HepG2 (cell line): ENCODE data around the gene SNAP47. TPM values are rescaled to one million over a fixed set of nuclear protein-coding genes. Genes with fewer than 3 reads are reported as not detected.

Experiments
- ATAC-seq: fragments of 200-7000 bp; cut with Tn5 transposase; 3 replicates; pipeline ENCODE4 v1.9.1; 2020; ENCODE audit warnings: mild to moderate bottlenecking, moderate library complexity
- BruUV-seq: library from RNA; stranded (reverse); fragments of 400-500 nt; replicated peaks from 2 replicates; lab custom pipeline; 2021; lab: Mats Ljungman, UMichigan
- CTCF ChIA-PET: fragments of 300-600 bp; formaldehyde crosslinking; extraction: SDS; loops from one replicate; lab custom pipeline; 2021; ENCODE audit warnings: low total read pairs, inconsistent platforms, low intra/inter-chr PET ratio; lab: Yijun Ruan, JAX
- POLR2A ChIA-PET: fragments of 350-600 bp; sonication (Branson Sonifier 250); formaldehyde crosslinking; loops from one replicate; lab custom pipeline; 2020; ENCODE audit warnings: antibody characterized with exemption, inconsistent platforms; lab: Yijun Ruan, JAX
- DNase-seq: peaks from one replicate; pipeline ENCODE4 v3.0.0-alpha.2; 2015; ENCODE audit warnings: low spot score
- FAIRE-seq: peaks from 3 replicates; lab custom pipeline; 2011; peaks lifted over from hg19 to GRCh38; lab: Jason Lieb, UNC
- H2AFZ ChIP-seq: one replicate; pipeline ENCODE4 v1.6.1; 2011; ENCODE audit warnings: low read length, inconsistent platforms
- H3K27ac ChIP-seq: fragments of 300-600 bp; 3 replicates; pipeline ENCODE4 v1.8.0; 2011; ENCODE audit warnings: mixed run types, mild to moderate bottlenecking, mixed read lengths, low read length, inconsistent platforms; ENCODE audit not compliant: insufficient read depth; ENCODE audit errors: extremely low read length
- H3K27me3 ChIP-seq, 2 experiments: fragments of 200-600 bp in 1 of 2; 2 replicates in 1 of 2; 3 replicates in 1 of 2; pipeline versions ENCODE4 v1.6.0 to v1.8.0; 2011; ENCODE audit warnings: low read length in 2 of 2, mild to moderate bottlenecking in 2 of 2, moderate library complexity in 2 of 2, inconsistent platforms in 1 of 2; ENCODE audit not compliant: insufficient read depth in 2 of 2, control insufficient read depth in 1 of 2
- H3K36me3 ChIP-seq, 2 experiments: fragments of 200-600 bp in 1 of 2; replicated peaks in 1 of 2; 2 replicates in 1 of 2; 3 replicates in 1 of 2; pipeline versions ENCODE4 v1.5.1 to v1.8.0; 2011; ENCODE audit warnings: low read length in 2 of 2, inconsistent platforms in 1 of 2; ENCODE audit not compliant: insufficient read depth in 2 of 2, control insufficient read depth in 1 of 2
- H3K4me1 ChIP-seq: 2 replicates; pipeline ENCODE4 v1.5.1; 2012; ENCODE audit warnings: low read length, inconsistent platforms; ENCODE audit not compliant: insufficient read depth
- H3K4me2 ChIP-seq: 2 replicates; pipeline ENCODE4 v1.6.0; 2011; ENCODE audit warnings: low read depth, low read length, inconsistent platforms
- H3K4me3 ChIP-seq, 3 experiments: fragments of 200-600 bp in 1 of 3; sonication (generic), shearing (Covaris generic) in 1 of 3; replicated peaks in 1 of 3; 2 replicates each; pipeline ENCODE4 v1.5.1; 2011 to 2016; ENCODE audit warnings: low read length in 3 of 3, inconsistent platforms in 2 of 3, low read depth in 2 of 3, mild to moderate bottlenecking in 2 of 3, control low read depth in 1 of 3, mixed read lengths in 1 of 3; ENCODE audit not compliant: insufficient read depth in 1 of 3
- H3K79me2 ChIP-seq: one replicate; pipeline ENCODE4 v1.6.1; 2011; ENCODE audit warnings: low read length, inconsistent platforms; ENCODE audit not compliant: insufficient read depth
- H3K9ac ChIP-seq: 2 replicates; pipeline ENCODE4 v1.6.0; 2011; ENCODE audit warnings: mild to moderate bottlenecking, low read depth, low read length, inconsistent platforms; ENCODE audit not compliant: insufficient read depth
- H3K9me3 ChIP-seq: 2 replicates; pipeline ENCODE4 v1.5.1; 2012; ENCODE audit warnings: mild to moderate bottlenecking, low read length
- H4K20me1 ChIP-seq: 2 replicates; pipeline ENCODE4 v1.6.0; 2011; ENCODE audit warnings: inconsistent platforms, mild to moderate bottlenecking, low read length, moderate library complexity; ENCODE audit not compliant: insufficient read depth
- KIAA2018 ChIP-seq: sonication (generic); formaldehyde crosslinking; IDR thresholded peaks from 2 replicates; pipeline ENCODE4 v1.5.0; 2020; ENCODE audit warnings: mild to moderate bottlenecking, missing genetic modification reagents, borderline replicate concordance
- NCOA2 ChIP-seq: sonication (generic); formaldehyde crosslinking; IDR thresholded peaks from 2 replicates; pipeline ENCODE4 v1.8.0; 2022; ENCODE audit warnings: inconsistent platforms
- SP5 ChIP-seq: IDR thresholded peaks from 2 replicates; pipeline ENCODE4 v1.6.1; 2016; ENCODE audit warnings: low read depth, borderline replicate concordance
- ZSCAN20 ChIP-seq: sonication (generic); formaldehyde crosslinking; IDR thresholded peaks from 2 replicates; pipeline ENCODE4 v1.4.0; 2020; ENCODE audit warnings: missing genetic modification reagents, mild to moderate bottlenecking, borderline replicate concordance
- WGBS: methylation state at CpG from one replicate; pipeline ENCODE4 v1.1.6; 2017; ENCODE audit warnings: low lambda C conversion rate; 5-methylcytosine and 5-hydroxymethylcytosine counted together
- in situ Hi-C: cut with HindIII; loops from 2 replicates; pipeline ENCODE4 v1.10.0; 2017; ENCODE audit warnings: low pct_unique_long_range_greater_than_20kb; ENCODE audit not compliant: extremely low pct_ligation_motif_present
- intact Hi-C: fragments of 100-400 bp; cut with micrococcal nuclease; formaldehyde crosslinking; loops from one replicate; pipeline ENCODE4 v1.10.0; 2022; ENCODE audit not compliant: unreplicated experiment
- polyA plus RNA-seq, 8 experiments: library from polyadenylated mRNA; depleted of rRNA in 3 of 8; stranded (reverse) in 7 of 8; unstranded in 1 of 8; fragments of >200 nt; fragmentation: Illumina TruSeq in 4 of 8; extraction: Trizol in 4 of 8; gene quantifications; 2 replicates each; pipeline versions ENCODE4 v1.2.1 to v1.2.3, GENCODE V29; 2011 to 2016; ENCODE audit warnings: low read depth in 4 of 8, missing spikeins in 1 of 8, mixed read lengths in 1 of 8; ENCODE audit not compliant: insufficient read depth in 1 of 8
- total RNA-seq, 5 experiments: library from RNA; depleted of rRNA; stranded (reverse); fragments of >200 nt; fragmentation: Illumina TruSeq; extraction: Trizol; gene quantifications; 2 replicates each; pipeline ENCODE4 v1.2.3, GENCODE V29; 2016; ENCODE audit warnings: low read depth in 1 of 5

The SNAP47 gene
- total and polyA plus RNA-seq, 2 of the 13 experiments (the other 11 are each of a cell fraction or from before 2014, with no cell fraction given): 13.6 to 25.1 TPM

DNA sequence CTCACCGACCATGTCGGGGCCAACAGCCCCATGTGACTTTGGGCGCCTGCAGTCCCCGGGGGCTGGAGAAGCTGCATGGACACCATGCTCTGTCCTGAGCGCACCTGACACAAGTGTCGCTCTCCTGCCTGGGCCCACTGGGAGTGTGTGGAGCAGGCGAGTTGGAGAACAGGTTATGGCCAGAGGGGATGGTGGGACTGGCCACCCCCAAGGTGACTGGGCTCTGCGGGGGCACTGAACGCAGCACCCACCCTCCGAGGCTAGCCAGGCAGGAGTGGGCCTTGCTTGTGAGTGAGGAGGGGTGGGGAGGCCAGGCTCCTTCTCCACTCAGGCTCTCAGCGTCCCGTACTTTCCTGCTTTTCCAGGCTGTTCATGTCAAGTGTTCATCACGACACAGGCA is 35.6 kb downstream of the SNAP47 start:
- POLR2A ChIA-PET: no interaction called here
- Histone ChIP-seq H3K9ac (no peak overlapping the region), H3K4me1 (no peaks in the 10 kb centered on the region), H4K20me1 (peaks cover 5% of the 10 kb centered on the region; the same call in 1 of the 2 replicates), H3K9me3 (no peaks in the 10 kb centered on the region), H3K4me3 (no peak overlapping the region), H3K36me3 (peaks cover 10 to 46% of the 10 kb centered on the region in 2 experiments; a peak in 4 of 5 replicates), H3K27ac (no peak overlapping the region), H3K4me2 (no peak overlapping the region), H2AFZ (no peak overlapping the region), H3K79me2 (no peaks in the 10 kb centered on the region), H3K27me3 (no peaks in the 10 kb centered on the region)
- CTCF ChIA-PET: no interaction called here
- in situ Hi-C loops: no loop called here
- 98% methylated on average over 13 of the region's 13 CpGs for WGBS
- ATAC-seq (no peak), DNase-seq (no peak), FAIRE-seq (no peak)
- BruUV-seq: no TSS peak
- TF ChIP-seq NCOA2 (CRISPR knock-in tag) (no peak), SP5 (CRISPR knock-in tag) (no peak), ZSCAN20 (CRISPR knock-in tag) (no peak), KIAA2018 (CRISPR knock-in tag) (no peak)
- intact Hi-C loops: no loop called here
